ENCODE data around the gene HSPA9. TPM values are rescaled to one million over a fixed set of nuclear protein-coding genes. Genes with fewer than 3 reads are reported as not detected.

Gene HSPA9
- polyA plus RNA-seq (153 to 195 TPM (median 153 TPM) in 3 replicates), polyA minus RNA-seq (168 to 206 TPM (median 195 TPM) in 3 replicates)
- polyA plus RNA-seq (2011; ENCODE audit: low read depth): 494 TPM
- polyA plus RNA-seq (2011; cell fraction: cytosol; rRNA removed): 94.7 and 138 TPM in 2 replicates
- polyA plus RNA-seq (2011; cell fraction: nucleus; rRNA removed): 165 and 202 TPM in 2 replicates
- 174 and 210 TPM in 2 replicates for polyA plus RNA-seq (2012; ENCODE audit: low replicate concordance)
- polyA minus RNA-seq (2011; cell fraction: cytosol; rRNA and poly(A)+ RNA removed): 164 TPM
- polyA minus RNA-seq (2011; cell fraction: nucleus; rRNA and poly(A)+ RNA removed): 170 and 212 TPM in 2 replicates

- Histone ChIP-seq H2AFZ (ENCODE audit: control insufficient read depth, low read length) (peak within 1 kb of the TSS; percentile 78), H3K79me2 (ENCODE audit: control insufficient read depth, insufficient read depth, low read length) (peaks cover 46% of the 10 kb centered on the region), H3K27ac (ENCODE audit: control insufficient read depth, insufficient read depth, low read length) (peak within 1 kb of the TSS; percentile 99), H4K20me1 (ENCODE audit: control insufficient read depth, extremely low read depth, insufficient read depth, low read length) (peaks cover 8% of the 10 kb centered on the region), H3K9ac (ENCODE audit: control insufficient read depth, extremely low read depth, insufficient read depth, low read length) (peak within 1 kb of the TSS; percentile 99), H3K4me2 (ENCODE audit: control insufficient read depth, extremely low read depth, insufficient read depth, low read depth, low read length) (peak within 1 kb of the TSS; percentile 96), H3K36me3 (ENCODE audit: control insufficient read depth in 2 of 2, extremely low read depth in 1 of 2, insufficient read depth in 2 of 2, low read length in 2 of 2) (peaks cover 15 to 27% of the 10 kb centered on the region in 2 experiments), H3K9me1 (ENCODE audit: control insufficient read depth, extremely low read depth, insufficient read depth, low read length) (no peaks in the 10 kb centered on the region), H3K4me1 (ENCODE audit: control insufficient read depth, extremely low read depth, insufficient read depth, low read length) (peaks cover 10% of the 10 kb centered on the region), H3K4me3 (ENCODE audit: control insufficient read depth in 2 of 3, extremely low read depth in 1 of 3, insufficient read depth in 2 of 3, low read depth in 1 of 3, low read length in 3 of 3) (peak within 1 kb of the TSS; percentile 88 to 100 (median 100)), H3K9me3 (ENCODE audit: control insufficient read depth, low read depth, low read length) (no peaks in the 10 kb centered on the region), H3K27me3 (ENCODE audit: control insufficient read depth, extremely low read depth, insufficient read depth, low read length) (no peaks in the 10 kb centered on the region)
- DNase-seq (ENCODE audit: low read depth, low spot score) (peak; percentile 98), FAIRE-seq (peak; percentile 76)
- TF ChIP-seq CTCF (optimal IDR thresholded peaks at IDR 0.05 in 1 of 3, IDR thresholded peaks at IDR 0.05 in 1 of 3, conservative IDR thresholded peaks at IDR 0.05 in 1 of 3; ENCODE audit: extremely low read depth in 1 of 3, insufficient read depth in 2 of 3, low read length in 3 of 3) (no peak), EZH2 (IDR thresholded peaks at IDR 0.05; ENCODE audit: low read length) (no peak)
- dilution Hi-C loops (cut with MboI; ENCODE audit: extremely low pct_ligation_motif_present, low sequenced_read_pairs): no loop called here
Measured at GRCh38 chr5:138575194-138576015, at the start of gene HSPA9. TSS of gene HSPA9 (minus strand) at chr5:138575401. CDS start at chr5:138575318, 83 bp downstream.

- Histone ChIP-seq H3K79me2 (ENCODE audit: control insufficient read depth, insufficient read depth, low read length) (no peaks in the 10 kb centered on the region), H3K4me1 (ENCODE audit: control insufficient read depth, extremely low read depth, insufficient read depth, low read length) (no peaks in the 10 kb centered on the region), H3K36me3 (ENCODE audit: control insufficient read depth in 2 of 2, extremely low read depth in 1 of 2, insufficient read depth in 2 of 2, low read length in 2 of 2) (no peaks in the 10 kb centered on the region), H3K9me1 (ENCODE audit: control insufficient read depth, extremely low read depth, insufficient read depth, low read length) (no peaks in the 10 kb centered on the region), H3K4me2 (ENCODE audit: control insufficient read depth, extremely low read depth, insufficient read depth, low read depth, low read length) (no peak overlapping the region), H3K9ac (ENCODE audit: control insufficient read depth, extremely low read depth, insufficient read depth, low read length) (no peak overlapping the region), H3K27ac (ENCODE audit: control insufficient read depth, insufficient read depth, low read length) (no peak overlapping the region), H3K9me3 (ENCODE audit: control insufficient read depth, low read depth, low read length) (no peaks in the 10 kb centered on the region), H2AFZ (ENCODE audit: control insufficient read depth, low read length) (no peak overlapping the region), H3K27me3 (ENCODE audit: control insufficient read depth, extremely low read depth, insufficient read depth, low read length) (no peaks in the 10 kb centered on the region), H4K20me1 (ENCODE audit: control insufficient read depth, extremely low read depth, insufficient read depth, low read length) (no peaks in the 10 kb centered on the region), H3K4me3 (ENCODE audit: control insufficient read depth in 2 of 3, extremely low read depth in 1 of 3, insufficient read depth in 2 of 3, low read depth in 1 of 3, low read length in 3 of 3) (no peak overlapping the region)
- dilution Hi-C loops (cut with MboI; ENCODE audit: extremely low pct_ligation_motif_present, low sequenced_read_pairs): no loop called here
- DNase-seq (ENCODE audit: low read depth, low spot score): no peak
- FAIRE-seq: no peak
- TF ChIP-seq CTCF (optimal IDR thresholded peaks at IDR 0.05 in 1 of 3, IDR thresholded peaks at IDR 0.05 in 1 of 3, conservative IDR thresholded peaks at IDR 0.05 in 1 of 3; ENCODE audit: extremely low read depth in 1 of 3, insufficient read depth in 2 of 3, low read length in 3 of 3): no peak
Measured at GRCh38 chr5:138623053-138623452, 47.9 kb upstream of the HSPA9 start.
